HepG2 (cell line): ENCODE data around the gene GSK3A. TPM values are rescaled to one million over a fixed set of nuclear protein-coding genes. Genes with fewer than 3 reads are reported as not detected.

Experiments used
- ATAC-seq: fragments of 200-7000 bp; cut with Tn5 transposase; 3 replicates; pipeline ENCODE4 v1.9.1; 2020; ENCODE audit warnings: mild to moderate bottlenecking, moderate library complexity
- BruUV-seq: library from RNA; stranded (reverse); fragments of 400-500 nt; replicated peaks from 2 replicates; lab custom pipeline; 2021; lab: Mats Ljungman, UMichigan
- CTCF ChIA-PET: fragments of 300-600 bp; formaldehyde crosslinking; extraction: SDS; loops from one replicate; lab custom pipeline; 2021; ENCODE audit warnings: low total read pairs, inconsistent platforms, low intra/inter-chr PET ratio; lab: Yijun Ruan, JAX
- POLR2A ChIA-PET: fragments of 350-600 bp; sonication (Branson Sonifier 250); formaldehyde crosslinking; loops from one replicate; lab custom pipeline; 2020; ENCODE audit warnings: antibody characterized with exemption, inconsistent platforms; lab: Yijun Ruan, JAX
- DNase-seq: peaks from one replicate; pipeline ENCODE4 v3.0.0-alpha.2; 2015; ENCODE audit warnings: low spot score
- FAIRE-seq: peaks from 3 replicates; lab custom pipeline; 2011; peaks lifted over from hg19 to GRCh38; lab: Jason Lieb, UNC
- H2AFZ ChIP-seq: one replicate; pipeline ENCODE4 v1.6.1; 2011; ENCODE audit warnings: low read length, inconsistent platforms
- H3K27ac ChIP-seq: fragments of 300-600 bp; 3 replicates; pipeline ENCODE4 v1.8.0; 2011; ENCODE audit warnings: mixed run types, mild to moderate bottlenecking, mixed read lengths, low read length, inconsistent platforms; ENCODE audit not compliant: insufficient read depth; ENCODE audit errors: extremely low read length
- H3K27me3 ChIP-seq, 2 experiments: fragments of 200-600 bp in 1 of 2; 2 replicates in 1 of 2; 3 replicates in 1 of 2; pipeline versions ENCODE4 v1.6.0 to v1.8.0; 2011; ENCODE audit warnings: low read length in 2 of 2, mild to moderate bottlenecking in 2 of 2, moderate library complexity in 2 of 2, inconsistent platforms in 1 of 2; ENCODE audit not compliant: insufficient read depth in 2 of 2, control insufficient read depth in 1 of 2
- H3K36me3 ChIP-seq, 2 experiments: fragments of 200-600 bp in 1 of 2; replicated peaks in 1 of 2; 2 replicates in 1 of 2; 3 replicates in 1 of 2; pipeline versions ENCODE4 v1.5.1 to v1.8.0; 2011; ENCODE audit warnings: low read length in 2 of 2, inconsistent platforms in 1 of 2; ENCODE audit not compliant: insufficient read depth in 2 of 2, control insufficient read depth in 1 of 2
- H3K4me1 ChIP-seq: 2 replicates; pipeline ENCODE4 v1.5.1; 2012; ENCODE audit warnings: low read length, inconsistent platforms; ENCODE audit not compliant: insufficient read depth
- H3K4me2 ChIP-seq: 2 replicates; pipeline ENCODE4 v1.6.0; 2011; ENCODE audit warnings: low read depth, low read length, inconsistent platforms
- H3K4me3 ChIP-seq, 3 experiments: fragments of 200-600 bp in 1 of 3; sonication (generic), shearing (Covaris generic) in 1 of 3; replicated peaks in 1 of 3; 2 replicates each; pipeline ENCODE4 v1.5.1; 2011 to 2016; ENCODE audit warnings: low read length in 3 of 3, inconsistent platforms in 2 of 3, low read depth in 2 of 3, mild to moderate bottlenecking in 2 of 3, control low read depth in 1 of 3, mixed read lengths in 1 of 3; ENCODE audit not compliant: insufficient read depth in 1 of 3
- H3K79me2 ChIP-seq: one replicate; pipeline ENCODE4 v1.6.1; 2011; ENCODE audit warnings: low read length, inconsistent platforms; ENCODE audit not compliant: insufficient read depth
- H3K9ac ChIP-seq: 2 replicates; pipeline ENCODE4 v1.6.0; 2011; ENCODE audit warnings: mild to moderate bottlenecking, low read depth, low read length, inconsistent platforms; ENCODE audit not compliant: insufficient read depth
- H3K9me3 ChIP-seq: 2 replicates; pipeline ENCODE4 v1.5.1; 2012; ENCODE audit warnings: mild to moderate bottlenecking, low read length
- H4K20me1 ChIP-seq: 2 replicates; pipeline ENCODE4 v1.6.0; 2011; ENCODE audit warnings: inconsistent platforms, mild to moderate bottlenecking, low read length, moderate library complexity; ENCODE audit not compliant: insufficient read depth
- AKAP8 ChIP-seq: sonication (generic); formaldehyde crosslinking; IDR thresholded peaks from 2 replicates; pipeline ENCODE4 v1.5.1; 2020; ENCODE audit warnings: mild to moderate bottlenecking, missing genetic modification reagents
- ARID2 ChIP-seq: sonication (generic); formaldehyde crosslinking; IDR thresholded peaks from 2 replicates; pipeline ENCODE4 v1.8.1; 2022; ENCODE audit warnings: mild to moderate bottlenecking, missing genetic modification reagents, borderline replicate concordance
- GATAD2A ChIP-seq: IDR thresholded peaks from 2 replicates; pipeline ENCODE4 v1.6.1; 2016
- MYNN ChIP-seq: sonication (generic); formaldehyde crosslinking; IDR thresholded peaks from 2 replicates; pipeline ENCODE4 v1.4.0; 2020; ENCODE audit warnings: mild to moderate bottlenecking, low read depth, missing genetic modification reagents
- MZF1 ChIP-seq: sonication (generic); formaldehyde crosslinking; IDR thresholded peaks from 2 replicates; pipeline ENCODE4 v1.8.1; 2023; ENCODE audit warnings: mild to moderate bottlenecking, missing genetic modification reagents, borderline replicate concordance
- NFATC3 ChIP-seq: sonication (generic); formaldehyde crosslinking; IDR thresholded peaks from 2 replicates; pipeline ENCODE4 v1.5.1; 2020; ENCODE audit warnings: mild to moderate bottlenecking, missing genetic modification reagents
- NFKB2 ChIP-seq: sonication (generic); formaldehyde crosslinking; IDR thresholded peaks from 2 replicates; pipeline ENCODE4 v1.4.0; 2020; ENCODE audit warnings: missing genetic modification reagents, borderline replicate concordance
- NPAS2 ChIP-seq: sonication (generic); formaldehyde crosslinking; IDR thresholded peaks from 2 replicates; pipeline ENCODE4 v1.8.0; 2022; ENCODE audit warnings: mild to moderate bottlenecking, missing genetic modification reagents, borderline replicate concordance
- POLR2A ChIP-seq, 2 experiments: IDR thresholded peaks; 2 replicates each; pipeline ENCODE4 v1.6.1; 2011; ENCODE audit warnings: low read depth in 2 of 2, low read length in 2 of 2, mild to moderate bottlenecking in 1 of 2, moderate library complexity in 1 of 2; ENCODE audit not compliant: insufficient read depth in 1 of 2
- SUZ12 ChIP-seq: fragments of 150-350 bp; IDR thresholded peaks from 2 replicates; pipeline ENCODE4 v1.6.1; 2014; ENCODE audit warnings: low read depth, low read length
- UBTF ChIP-seq: sonication (generic); formaldehyde crosslinking; IDR thresholded peaks from 2 replicates; pipeline ENCODE4 v1.4.0; 2020; ENCODE audit warnings: mild to moderate bottlenecking, missing genetic modification reagents
- ZBTB49 ChIP-seq: sonication (generic); formaldehyde crosslinking; IDR thresholded peaks from 2 replicates; pipeline ENCODE4 v1.4.0; 2020; ENCODE audit warnings: missing genetic modification reagents, borderline replicate concordance
- ZMYM4 ChIP-seq: sonication (generic); formaldehyde crosslinking; IDR thresholded peaks from 2 replicates; pipeline ENCODE4 v1.8.1; 2023; ENCODE audit warnings: mild to moderate bottlenecking, missing genetic modification reagents
- ZNF136 ChIP-seq: sonication (generic); formaldehyde crosslinking; IDR thresholded peaks from 2 replicates; pipeline ENCODE4 v1.8.1; 2022; ENCODE audit warnings: low read depth, mild to moderate bottlenecking, moderate library complexity, missing genetic modification reagents
- ZNF24 ChIP-seq: fragments of 450-650 bp; IDR thresholded peaks from 2 replicates; pipeline ENCODE4 v1.6.1; 2017; ENCODE audit warnings: antibody characterized with exemption, mild to moderate bottlenecking
- ZNF3 ChIP-seq: IDR thresholded peaks from 2 replicates; pipeline ENCODE4 v1.7.0; 2017; ENCODE audit warnings: inconsistent platforms
- ZNF414 ChIP-seq: sonication (generic); formaldehyde crosslinking; IDR thresholded peaks from 2 replicates; pipeline ENCODE4 v1.5.0; 2020; ENCODE audit warnings: missing genetic modification reagents
- ZNF570 ChIP-seq: sonication (generic); formaldehyde crosslinking; IDR thresholded peaks from 2 replicates; pipeline ENCODE4 v1.4.0; 2020; ENCODE audit warnings: mild to moderate bottlenecking, missing genetic modification reagents, borderline replicate concordance
- ZNF709 ChIP-seq: sonication (generic); formaldehyde crosslinking; IDR thresholded peaks from 2 replicates; pipeline ENCODE4 v1.5.0; 2020; ENCODE audit warnings: mild to moderate bottlenecking, missing genetic modification reagents
- WGBS: methylation state at CpG from one replicate; pipeline ENCODE4 v1.1.6; 2017; ENCODE audit warnings: low lambda C conversion rate; 5-methylcytosine and 5-hydroxymethylcytosine counted together
- in situ Hi-C: cut with HindIII; loops from 2 replicates; pipeline ENCODE4 v1.10.0; 2017; ENCODE audit warnings: low pct_unique_long_range_greater_than_20kb; ENCODE audit not compliant: extremely low pct_ligation_motif_present
- intact Hi-C: fragments of 100-400 bp; cut with micrococcal nuclease; formaldehyde crosslinking; loops from one replicate; pipeline ENCODE4 v1.10.0; 2022; ENCODE audit not compliant: unreplicated experiment
- polyA plus RNA-seq, 8 experiments: library from polyadenylated mRNA; depleted of rRNA in 3 of 8; stranded (reverse) in 7 of 8; unstranded in 1 of 8; fragments of >200 nt; fragmentation: Illumina TruSeq in 4 of 8; extraction: Trizol in 4 of 8; gene quantifications; 2 replicates each; pipeline versions ENCODE4 v1.2.1 to v1.2.3, GENCODE V29; 2011 to 2016; ENCODE audit warnings: low read depth in 4 of 8, missing spikeins in 1 of 8, mixed read lengths in 1 of 8; ENCODE audit not compliant: insufficient read depth in 1 of 8
- total RNA-seq, 5 experiments: library from RNA; depleted of rRNA; stranded (reverse); fragments of >200 nt; fragmentation: Illumina TruSeq; extraction: Trizol; gene quantifications; 2 replicates each; pipeline ENCODE4 v1.2.3, GENCODE V29; 2016; ENCODE audit warnings: low read depth in 1 of 5

GSK3A gene
- total and polyA plus RNA-seq, 2 of the 13 experiments (the other 11 are each of a cell fraction or from before 2014, with no cell fraction given) = 16.9 to 52.5 TPM

GRCh38 chr19:42281827-42282762, 39.7 kb upstream of the GSK3A start:
- ATAC-seq (peak; percentile 10), DNase-seq (peak; percentile 76), FAIRE-seq (peak; percentile 56)
- Histone ChIP-seq H3K27me3 (no peaks in the 10 kb centered on the region; a peak in 1 of 5 replicates), H3K4me1 (peaks cover 68% of the 10 kb centered on the region), H3K27ac (peak overlapping the region; percentile 70), H2AFZ (no peak overlapping the region), H3K9me3 (no peaks in the 10 kb centered on the region), H3K4me2 (peak overlapping the region; percentile 86), H4K20me1 (peaks cover 11% of the 10 kb centered on the region; the same call in 1 of the 2 replicates), H3K9ac (peak overlapping the region; percentile 73), H3K36me3 (peaks cover 2 to 5% of the 10 kb centered on the region in 2 experiments), H3K79me2 (peaks cover 29% of the 10 kb centered on the region), H3K4me3 (peak overlapping the region; percentile 49 to 83 (median 70))
- in situ Hi-C loops (no loop called here), intact Hi-C loops (loop anchor here (1.0 to 2.0 kb wide), 2 partner anchors 13 to 37 kb away; partner anchors contain the start of gene CIC)
- WGBS = 0% methylated on average over 5 of the region's 7 CpGs
- TSS peak; percentile 66 for BruUV-seq
- POLR2A ChIA-PET = interaction anchor here (0.6 to 7.4 kb wide), 11 partner anchors 12 to 1532 kb away, joined by 3 to 117 read pairs (median 5); partner anchors contain the start of genes ACTMAP, CIC, ERF and GSK3A
- CTCF ChIA-PET = interaction anchor here (1.2 kb wide), 1 partner anchor 37 kb away, joined by 3 read pairs; no protein-coding TSS in a partner anchor
- TF ChIP-seq ARID2 (CRISPR knock-in tag) (no peak), MZF1 (CRISPR knock-in tag) (no peak), ZNF3 (CRISPR knock-in tag) (no peak), ZNF709 (no peak), ZNF570 (CRISPR knock-in tag) (no peak), ZMYM4 (no peak), GATAD2A (peak; percentile 50), ZNF24 (no peak), ZNF414 (CRISPR knock-in tag) (no peak), AKAP8 (CRISPR knock-in tag) (no peak), ZBTB49 (CRISPR knock-in tag) (no peak), MYNN (CRISPR knock-in tag) (no peak), POLR2A (IDR thresholded peaks at IDR 0.05; ENCODE audit: insufficient read depth in 1 of 2, low read depth in 2 of 2, low read length in 2 of 2) (peak in 1 of 2 experiments; percentile 56; a peak in 2 of 4 replicates), SUZ12 (no peak), NFATC3 (CRISPR knock-in tag) (no peak), NFKB2 (CRISPR knock-in tag) (no peak), ZNF136 (CRISPR knock-in tag) (no peak), UBTF (CRISPR knock-in tag) (no peak), NPAS2 (CRISPR knock-in tag) (no peak)
